ENCODE results near the gene PRPSAP2.

DNA sequence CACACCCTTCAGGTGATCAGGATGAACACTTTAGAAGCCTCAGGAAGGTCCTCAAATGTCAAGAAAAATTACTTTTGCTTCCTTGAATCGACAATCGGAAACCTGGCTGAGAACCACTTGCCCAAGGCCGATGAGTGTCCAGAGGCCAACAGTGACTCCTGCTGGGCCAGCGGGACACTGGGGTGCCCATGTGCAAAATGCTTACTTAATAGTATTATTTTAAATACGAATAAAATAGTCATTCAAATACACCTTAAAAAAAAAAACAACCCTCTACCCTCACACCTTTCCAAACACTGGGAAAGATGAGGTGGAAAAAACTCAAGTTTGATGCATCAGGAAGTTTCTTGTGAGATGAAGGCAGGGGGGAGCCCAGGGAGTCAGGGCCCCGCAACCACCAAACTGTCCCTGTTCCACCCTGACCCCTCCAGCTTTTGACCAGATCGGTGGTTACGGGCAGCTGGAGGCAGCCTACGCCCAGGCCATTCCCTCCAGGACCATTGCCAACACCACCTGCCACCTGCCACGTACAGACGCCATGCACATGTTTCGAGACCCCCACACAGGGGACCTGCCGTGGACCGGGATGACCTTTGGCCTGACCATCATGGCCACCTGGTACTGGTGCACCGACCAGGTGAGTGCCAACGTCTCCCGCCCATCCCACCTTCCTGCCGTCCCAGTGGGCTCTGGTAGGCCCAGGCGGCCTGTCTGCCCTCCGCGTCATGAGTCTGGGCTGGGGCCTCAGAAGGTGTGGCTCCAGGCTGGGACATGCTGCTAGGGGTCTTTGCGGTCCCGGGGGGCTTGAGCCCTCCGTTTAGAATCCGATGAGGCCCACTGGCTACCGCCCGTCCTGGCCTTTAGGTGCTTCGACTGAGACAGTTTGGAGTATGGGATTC is 112.9 kb downstream of the PRPSAP2 start:
- TF ChIP-seq, protein P1, sequence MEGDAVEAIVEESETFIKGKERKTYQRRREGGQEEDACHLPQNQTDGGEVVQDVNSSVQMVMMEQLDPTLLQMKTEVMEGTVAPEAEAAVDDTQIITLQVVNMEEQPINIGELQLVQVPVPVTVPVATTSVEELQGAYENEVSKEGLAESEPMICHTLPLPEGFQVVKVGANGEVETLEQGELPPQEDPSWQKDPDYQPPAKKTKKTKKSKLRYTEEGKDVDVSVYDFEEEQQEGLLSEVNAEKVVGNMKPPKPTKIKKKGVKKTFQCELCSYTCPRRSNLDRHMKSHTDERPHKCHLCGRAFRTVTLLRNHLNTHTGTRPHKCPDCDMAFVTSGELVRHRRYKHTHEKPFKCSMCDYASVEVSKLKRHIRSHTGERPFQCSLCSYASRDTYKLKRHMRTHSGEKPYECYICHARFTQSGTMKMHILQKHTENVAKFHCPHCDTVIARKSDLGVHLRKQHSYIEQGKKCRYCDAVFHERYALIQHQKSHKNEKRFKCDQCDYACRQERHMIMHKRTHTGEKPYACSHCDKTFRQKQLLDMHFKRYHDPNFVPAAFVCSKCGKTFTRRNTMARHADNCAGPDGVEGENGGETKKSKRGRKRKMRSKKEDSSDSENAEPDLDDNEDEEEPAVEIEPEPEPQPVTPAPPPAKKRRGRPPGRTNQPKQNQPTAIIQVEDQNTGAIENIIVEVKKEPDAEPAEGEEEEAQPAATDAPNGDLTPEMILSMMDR (IDR thresholded peaks at IDR 0.05; ENCODE audit: low read depth, low read length): no peak
- TF ChIP-seq EZH2phosphoT487 (IDR thresholded peaks at IDR 0.05; ENCODE audit: low read depth): no peak

All from OCI-LY3 (cell line).